Transverse colon (tissue), 4 donors: ENCODE measurements around the gene ZDHHC19. TPM values are rescaled to one million over a fixed set of nuclear protein-coding genes. Genes with fewer than 3 reads are reported as not detected.

ENCODE experiments used
- DNase-seq: peaks from one replicate; pipeline ENCODE4 v3.0.0-alpha.2; 2019
- H3K27ac ChIP-seq, 4 donors: fragments of 200-600 bp; sonication (generic); 2 replicates each; pipeline ENCODE4 v1.5.1; 2016 to 2018; ENCODE audit warnings: inconsistent platforms in 4 of 4
- H3K27me3 ChIP-seq: fragments of 200-600 bp; sonication (generic); 2 replicates; pipeline ENCODE4 v1.5.1; 2017; ENCODE audit warnings: inconsistent platforms
- H3K36me3 ChIP-seq, 4 donors: fragments of 200-600 bp; sonication (generic); 2 replicates each; pipeline ENCODE4 v1.5.1; 2017 to 2019; ENCODE audit warnings: inconsistent platforms in 4 of 4
- H3K4me1 ChIP-seq, 4 donors: fragments of 200-600 bp; sonication (generic); 2 replicates each; pipeline ENCODE4 v1.5.1; 2017 to 2020; ENCODE audit warnings: inconsistent platforms in 4 of 4
- H3K4me3 ChIP-seq, 4 donors: fragments of 200-600 bp; sonication (generic); 1 replicate in 1 of 4; 2 replicates in 3 of 4; pipeline versions ENCODE4 v1.5.1 to v1.6.1; 2017 to 2019; ENCODE audit warnings: inconsistent platforms in 4 of 4
- H3K9me3 ChIP-seq, 2 donors: fragments of 200-600 bp; sonication (generic); 2 replicates each; pipeline ENCODE4 v1.5.1; 2017 to 2019; ENCODE audit warnings: inconsistent platforms in 2 of 2
- CTCF ChIP-seq, 5 experiments: fragments of 200-600 bp in 3 of 5; fragments of 450-650 bp in 2 of 5; sonication (generic) in 3 of 5; IDR thresholded peaks; 1 replicate in 2 of 5; 2 replicates in 3 of 5; pipeline ENCODE4 v1.5.1; 2016 to 2017; ENCODE audit warnings: antibody characterized with exemption in 5 of 5, inconsistent platforms in 3 of 5, mild to moderate bottlenecking in 2 of 5, moderate library complexity in 1 of 5
- EP300 ChIP-seq: sonication (generic); formaldehyde crosslinking; IDR thresholded peaks from one replicate; pipeline ENCODE4 v1.6.1; 2017; ENCODE audit warnings: antibody characterized with exemption, low read depth
- POLR2A ChIP-seq: fragments of 450-650 bp; IDR thresholded peaks from one replicate; pipeline ENCODE4 v1.6.1; 2016; ENCODE audit warnings: antibody characterized with exemption, mild to moderate bottlenecking, moderate library complexity
- POLR2AphosphoS5 ChIP-seq, 3 donors: sonication (generic); formaldehyde crosslinking; IDR thresholded peaks; one replicate each; pipeline ENCODE4 v1.6.1; 2016; ENCODE audit warnings: antibody characterized with exemption in 3 of 3
- WGBS, 2 donors: methylation state at CpG; one replicate each; pipeline ENCODE4 v1.1.5; 2018; ENCODE audit warnings: low coverage in 1 of 2; 5-methylcytosine and 5-hydroxymethylcytosine counted together
- in situ Hi-C, 4 donors: fragments of 200-750 bp; cut with MboI; loops; one replicate each; pipeline versions ENCODE4 v1.15.0 to v1.15.1; 2017; ENCODE audit warnings: low sequenced_read_pairs in 3 of 4, low pct_ligation_motif_present in 1 of 4, low pct_unique_long_range_greater_than_20kb in 1 of 4
- intact Hi-C: fragments of 100-400 bp; cut with DNase I; formaldehyde crosslinking; loops from one replicate; pipeline ENCODE4 v1.15.1; 2023; ENCODE audit warnings: low total_unique reads
- total RNA-seq, 4 donors: library from RNA; depleted of rRNA; stranded (reverse); fragments of >200 nt; gene quantifications; one replicate each; pipeline ENCODE4 v1.1.0, GENCODE V29; 2016

ZDHHC19 gene
- total RNA-seq, 4 donors from 2014 or later = not detected

GRCh38 chr3:196241704-196242103, 30.5 kb upstream of the ZDHHC19 start:
- Histone ChIP-seq H3K4me1 (no peaks in the 10 kb centered on the region), H3K4me3 (no peak overlapping the region), H3K27me3 (no peaks in the 10 kb centered on the region), H3K9me3 (no peaks in the 10 kb centered on the region), H3K27ac (no peak overlapping the region), H3K36me3 (peaks cover 0 to 43% (median 19%) of the 10 kb centered on the region in 4 donors)
- intact Hi-C loops (no loop called here), in situ Hi-C loops (no loop called here)
- no peak for TF ChIP-seq EP300
- WGBS, 2 donors = 73 to 87% methylated on average over 3 to 8 of the region's 8 CpGs
- DNase-seq = no peak

GRCh38 chr3:196240424-196240823, 29.2 kb upstream of the ZDHHC19 start:
- TF ChIP-seq CTCF (IDR thresholded peaks at IDR 0.05) (no peak), POLR2A (no peak), EP300 (no peak)
- H3K27ac ChIP-seq = no peak overlapping the region
- no peak overlapping the region for H3K4me3 ChIP-seq
- H3K9me3 ChIP-seq = no peaks in the 10 kb centered on the region
- DNase-seq = no peak
- intact Hi-C loops (no loop called here), in situ Hi-C loops (no loop called here)
- 77 to 93% methylated on average over 4 of the region's 4 CpGs for WGBS, 2 donors
- H3K36me3 ChIP-seq = peaks cover 0 to 34% (median 15%) of the 10 kb centered on the region in 4 donors
- H3K4me1 ChIP-seq = no peaks in the 10 kb centered on the region
- no peaks in the 10 kb centered on the region for H3K27me3 ChIP-seq

DNA sequence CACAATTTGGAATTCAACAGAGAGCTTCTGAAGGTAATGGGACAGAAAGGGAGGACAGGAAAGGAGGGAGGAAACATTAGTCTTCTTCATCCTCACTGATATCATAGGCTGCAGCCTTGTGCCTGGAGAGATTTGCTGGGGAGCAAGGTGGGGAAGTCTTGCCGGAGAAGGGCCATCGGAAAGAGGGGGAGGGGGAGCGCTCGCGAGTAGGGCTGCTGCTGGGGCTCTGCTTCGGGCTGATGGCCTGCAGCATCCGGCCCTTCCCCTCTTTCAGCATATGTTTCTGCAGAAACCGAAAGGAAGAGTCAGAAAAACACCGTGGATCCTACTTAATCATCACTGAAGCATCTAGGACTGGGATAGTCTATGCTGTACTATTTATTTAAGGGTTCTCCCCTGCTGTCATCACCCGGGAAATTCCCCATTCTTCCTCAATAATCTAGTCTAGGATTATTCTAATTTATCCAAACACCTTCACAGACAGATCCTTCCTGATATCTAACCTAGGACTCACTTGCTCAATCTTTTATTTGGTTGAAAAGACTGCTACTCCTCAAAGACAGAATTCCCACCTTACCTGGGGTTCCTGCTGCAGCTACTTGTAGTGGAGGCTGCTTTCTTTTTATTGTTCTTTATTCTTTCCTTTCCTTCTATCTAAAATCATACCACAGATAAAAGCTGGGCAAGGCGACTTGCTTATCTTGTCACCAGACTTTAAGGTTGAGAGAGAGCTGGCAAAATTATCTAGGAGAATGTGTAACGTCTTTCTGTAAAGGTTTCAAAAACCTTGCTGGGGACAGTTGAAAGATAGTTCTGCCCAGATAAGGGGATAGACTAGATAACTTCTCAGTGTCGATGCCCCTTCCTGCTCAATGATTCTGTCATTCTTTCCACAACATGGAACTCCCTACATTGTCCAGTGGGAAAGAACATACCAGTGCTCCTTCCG, 27.7 kb upstream of the ZDHHC19 start:
- Histone ChIP-seq H3K27me3 (no peaks in the 10 kb centered on the region), H3K9me3 (no peaks in the 10 kb centered on the region), H3K4me1 (no peaks in the 10 kb centered on the region), H3K27ac (no peak overlapping the region), H3K36me3 (peaks cover 0 to 34% (median 15%) of the 10 kb centered on the region in 4 donors), H3K4me3 (no peak overlapping the region)
- 71 to 84% methylated on average over 6 to 14 of the region's 14 CpGs for WGBS, 2 donors
- in situ Hi-C loops (no loop called here), intact Hi-C loops (no loop called here)
- TF ChIP-seq POLR2AphosphoS5 (IDR thresholded peaks at IDR 0.05) (no peak), POLR2A (no peak), EP300 (no peak), CTCF (IDR thresholded peaks at IDR 0.05) (no peak)
- DNase-seq = no peak

- no peak overlapping the region for H3K4me3 ChIP-seq
- peaks cover 0 to 34% (median 15%) of the 10 kb centered on the region in 4 donors for H3K36me3 ChIP-seq
- no peaks in the 10 kb centered on the region for H3K4me1 ChIP-seq
- H3K9me3 ChIP-seq = no peaks in the 10 kb centered on the region
- 87 to 88% methylated on average over 5 of the region's 5 CpGs for WGBS, 2 donors
- no peak for DNase-seq
- no peaks in the 10 kb centered on the region for H3K27me3 ChIP-seq
- in situ Hi-C loops (no loop called here), intact Hi-C loops (no loop called here)
- TF ChIP-seq CTCF (IDR thresholded peaks at IDR 0.05) (no peak), POLR2AphosphoS5 (IDR thresholded peaks at IDR 0.05) (no peak), POLR2A (no peak), EP300 (no peak)
- H3K27ac ChIP-seq = no peak overlapping the region
These were observed 26.0 kb upstream of the ZDHHC19 start for GRCh38 chr3:196237203-196237602.
